Astrocyte (in vitro differentiated cells and primary cell): Measurements from ENCODE around the gene ABL2. TPM values are rescaled to one million over a fixed set of nuclear protein-coding genes. Genes with fewer than 3 reads are reported as not detected.

ENCODE experiments used
- DNase-seq: peaks from one replicate; pipeline ENCODE4 v3.0.0-alpha.2; 2010; ENCODE audit warnings: low read depth
- FAIRE-seq: peaks from 2 replicates; lab custom pipeline; 2011; peaks lifted over from hg19 to GRCh38; lab: Jason Lieb, UNC
- H2AFZ ChIP-seq: 2 replicates; pipeline ENCODE4 v1.6.0; 2012; ENCODE audit warnings: low read depth, low read length, inconsistent platforms
- H3K27ac ChIP-seq: 2 replicates; pipeline ENCODE4 v1.5.1; 2011; ENCODE audit warnings: low read depth, low read length, inconsistent platforms
- H3K27me3 ChIP-seq: 2 replicates; pipeline ENCODE4 v1.6.0; 2011; ENCODE audit warnings: low read length, inconsistent platforms; ENCODE audit not compliant: insufficient read depth
- H3K36me3 ChIP-seq: 2 replicates; pipeline ENCODE4 v1.5.1; 2011; ENCODE audit warnings: low read length, inconsistent platforms; ENCODE audit not compliant: insufficient read depth
- H3K4me1 ChIP-seq: 2 replicates; pipeline ENCODE4 v1.5.1; 2011; ENCODE audit warnings: low read length, inconsistent platforms; ENCODE audit not compliant: insufficient read depth
- H3K4me2 ChIP-seq: 2 replicates; pipeline ENCODE4 v1.6.0; 2012; ENCODE audit warnings: low read length, inconsistent platforms
- H3K4me3 ChIP-seq: 2 replicates; pipeline ENCODE4 v1.5.1; 2011; ENCODE audit warnings: low read depth, mild to moderate bottlenecking, low read length, inconsistent platforms; ENCODE audit not compliant: insufficient read depth
- H3K79me2 ChIP-seq: 2 replicates; pipeline ENCODE4 v1.6.0; 2012; ENCODE audit warnings: mild to moderate bottlenecking, low read length, inconsistent platforms; ENCODE audit not compliant: insufficient read depth
- H3K9ac ChIP-seq: 2 replicates; pipeline ENCODE4 v1.6.0; 2012; ENCODE audit warnings: mild to moderate bottlenecking, low read length, inconsistent platforms
- H3K9me3 ChIP-seq: 2 replicates; pipeline ENCODE4 v1.5.1; 2012; ENCODE audit warnings: low read depth, mild to moderate bottlenecking, low read length, inconsistent platforms; ENCODE audit not compliant: insufficient read depth
- H4K20me1 ChIP-seq: 2 replicates; pipeline ENCODE4 v1.6.0; 2012; ENCODE audit warnings: low read length, inconsistent platforms; ENCODE audit not compliant: insufficient read depth
- H3K27ac Mint-ChIP-seq: one replicate; pipeline ENCODE4 v1.8.0; 2021; ENCODE audit warnings: mild to moderate bottlenecking, mixed read lengths; ENCODE audit not compliant: unreplicated experiment
- H3K27me3 Mint-ChIP-seq: one replicate; pipeline ENCODE4 v1.8.0; 2021; ENCODE audit warnings: low read depth, mixed read lengths; ENCODE audit not compliant: unreplicated experiment
- H3K36me3 Mint-ChIP-seq: one replicate; pipeline ENCODE4 v1.8.0; 2021; ENCODE audit warnings: low read depth, mixed read lengths; ENCODE audit not compliant: unreplicated experiment
- H3K4me1 Mint-ChIP-seq: one replicate; pipeline ENCODE4 v1.8.0; 2021; ENCODE audit warnings: low read depth, mixed read lengths; ENCODE audit not compliant: unreplicated experiment
- H3K4me3 Mint-ChIP-seq: one replicate; pipeline ENCODE4 v1.8.0; 2021; ENCODE audit warnings: mild to moderate bottlenecking, moderate library complexity, mixed read lengths; ENCODE audit not compliant: unreplicated experiment
- H3K9me3 Mint-ChIP-seq: one replicate; pipeline ENCODE4 v1.8.0; 2021; ENCODE audit warnings: mild to moderate bottlenecking, mixed read lengths; ENCODE audit not compliant: unreplicated experiment
- CTCF ChIP-seq: IDR thresholded peaks from 2 replicates; pipeline ENCODE4 v1.5.1; 2011; ENCODE audit warnings: low read depth, mild to moderate bottlenecking, inconsistent platforms, low read length, moderate library complexity; ENCODE audit not compliant: insufficient read depth
- EZH2 ChIP-seq: IDR thresholded peaks from 2 replicates; pipeline ENCODE4 v1.6.1; 2012; ENCODE audit warnings: mild to moderate bottlenecking, low read length, inconsistent platforms; ENCODE audit not compliant: insufficient read depth
- total RNA-seq: library from RNA; stranded (reverse); gene quantifications from 2 replicates; pipeline ENCODE4 v1.2.1, GENCODE V29; 2021

The ABL2 gene
- total RNA-seq, 1 donor from 2014 or later: 110 TPM

- FAIRE-seq: no peak
- no peak overlapping the region for H3K4me2 ChIP-seq
- no peaks in the 10 kb centered on the region for H3K27me3 Mint-ChIP-seq
- H3K36me3 Mint-ChIP-seq: peaks cover 10% of the 10 kb centered on the region
- peaks cover 8% of the 10 kb centered on the region for H3K4me1 Mint-ChIP-seq
- H3K27ac ChIP-seq: no peak overlapping the region
- TF ChIP-seq EZH2: no peak
- no peak for TF ChIP-seq CTCF
- H3K79me2 ChIP-seq: peaks cover 75% of the 10 kb centered on the region
- H3K4me1 ChIP-seq: peaks cover 10% of the 10 kb centered on the region
- H3K27ac Mint-ChIP-seq: no peak overlapping the region
- no peak overlapping the region for H2AFZ ChIP-seq
- no peak overlapping the region for H3K9ac ChIP-seq
- H3K36me3 ChIP-seq: peaks cover 2% of the 10 kb centered on the region
- no peak overlapping the region for H3K4me3 Mint-ChIP-seq
- no peaks in the 10 kb centered on the region for H3K9me3 ChIP-seq
- peaks cover 12% of the 10 kb centered on the region for H4K20me1 ChIP-seq
- H3K4me3 ChIP-seq: no peak overlapping the region
- no peaks in the 10 kb centered on the region for H3K27me3 ChIP-seq
- no peak for DNase-seq
- H3K9me3 Mint-ChIP-seq: peaks cover 6% of the 10 kb centered on the region
Measured at GRCh38 chr1:179145521-179145920, 84.0 kb downstream of the ABL2 start.

GRCh38 chr1:179144626-179145025 lies 84.9 kb downstream of the ABL2 start:
- peak overlapping the region; percentile 95 for H3K9ac ChIP-seq
- FAIRE-seq: no peak
- no peak overlapping the region for H2AFZ ChIP-seq
- H3K4me3 ChIP-seq: no peak overlapping the region
- no peaks in the 10 kb centered on the region for H3K27me3 ChIP-seq
- Mint-ChIP-seq H3K4me3 (no peak overlapping the region), H3K27me3 (no peaks in the 10 kb centered on the region), H3K27ac (peak overlapping the region; percentile 89), H3K9me3 (peaks cover 5% of the 10 kb centered on the region), H3K4me1 (peaks cover 17% of the 10 kb centered on the region), H3K36me3 (peaks cover 11% of the 10 kb centered on the region)
- DNase-seq: no peak
- H3K36me3 ChIP-seq: peaks cover 5% of the 10 kb centered on the region
- peak overlapping the region; percentile 98 for H3K27ac ChIP-seq
- TF ChIP-seq EZH2: no peak
- peaks cover 75% of the 10 kb centered on the region for H3K79me2 ChIP-seq
- H3K4me2 ChIP-seq: no peak overlapping the region
- peaks cover 20% of the 10 kb centered on the region for H4K20me1 ChIP-seq
- peaks cover 15% of the 10 kb centered on the region for H3K4me1 ChIP-seq
- H3K9me3 ChIP-seq: no peaks in the 10 kb centered on the region

GRCh38 chr1:179143322-179143721 lies 86.2 kb downstream of the ABL2 start:
- Mint-ChIP-seq H3K9me3 (no peaks in the 10 kb centered on the region), H3K27ac (peak overlapping the region; percentile 98), H3K27me3 (no peaks in the 10 kb centered on the region), H3K36me3 (peaks cover 14% of the 10 kb centered on the region), H3K4me1 (peaks cover 25% of the 10 kb centered on the region), H3K4me3 (peak overlapping the region; percentile 92)
- H3K9ac ChIP-seq: peak overlapping the region; percentile 95
- no peak for FAIRE-seq
- H3K27me3 ChIP-seq: no peaks in the 10 kb centered on the region
- H3K4me3 ChIP-seq: peak overlapping the region; percentile 12
- no peaks in the 10 kb centered on the region for H3K9me3 ChIP-seq
- H4K20me1 ChIP-seq: peaks cover 33% of the 10 kb centered on the region
- H3K79me2 ChIP-seq: peaks cover 80% of the 10 kb centered on the region
- TF ChIP-seq CTCF: no peak
- no peak for TF ChIP-seq EZH2
- peak overlapping the region; percentile 90 for H3K4me2 ChIP-seq
- H3K4me1 ChIP-seq: peaks cover 19% of the 10 kb centered on the region
- peak overlapping the region; percentile 98 for H3K27ac ChIP-seq
- peaks cover 8% of the 10 kb centered on the region for H3K36me3 ChIP-seq
- DNase-seq: peak; percentile 94
- H2AFZ ChIP-seq: no peak overlapping the region
